ENCODE results near the gene ZNF598.

ZNF598 gene

DNA sequence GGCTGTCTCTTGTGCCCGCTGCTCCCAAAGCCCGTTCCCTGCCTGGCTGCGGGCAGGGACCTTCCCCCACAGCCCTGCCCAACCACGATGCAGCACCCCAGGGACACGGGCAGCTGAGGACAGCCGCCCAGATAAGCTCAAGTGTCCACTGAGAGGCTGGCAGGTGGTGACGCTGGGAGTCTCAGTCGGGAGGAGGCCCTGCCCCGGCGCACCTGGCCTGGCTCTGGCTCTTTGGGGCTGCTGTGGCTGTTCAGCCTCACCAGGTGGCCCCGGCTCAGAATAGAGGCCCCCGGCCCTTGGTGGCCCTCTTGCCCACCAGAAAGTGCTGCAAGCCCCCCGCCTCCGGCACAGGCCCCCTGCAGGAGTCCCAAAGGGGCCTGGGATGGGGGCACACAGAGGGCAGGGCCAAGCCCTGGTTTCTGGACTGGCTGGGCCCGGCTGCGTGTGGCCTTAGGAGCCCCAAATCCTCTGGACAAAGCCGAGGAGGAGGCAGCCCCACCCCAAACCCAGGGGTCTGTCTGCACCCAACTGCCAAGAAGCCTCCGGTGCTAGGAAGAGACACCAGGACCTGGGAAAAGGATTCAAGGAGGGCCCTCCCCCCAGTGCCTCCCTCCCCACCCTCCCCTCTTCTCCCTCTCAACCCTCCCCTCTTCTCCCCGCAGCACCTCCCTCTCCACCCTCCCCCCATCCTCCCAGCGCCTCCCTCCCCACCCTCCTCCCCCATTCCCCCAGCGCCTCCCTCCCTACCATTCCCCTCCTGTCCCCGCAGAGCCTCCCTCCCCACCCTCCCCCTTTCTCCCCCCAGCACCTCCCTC lies 32.8 kb upstream of the ZNF598 start:
- Histone ChIP-seq H3K4me1 (ENCODE audit: low read depth, poor library complexity, severe bottlenecking) (peaks cover 27% of the 10 kb centered on the region), H3K79me2 (ENCODE audit: insufficient read depth, low read depth) (no peaks in the 10 kb centered on the region), H3K9ac (no peak overlapping the region), H3K27me3 (ENCODE audit: insufficient read depth, low read depth) (no peaks in the 10 kb centered on the region), H4K20me1 (ENCODE audit: insufficient read depth) (no peaks in the 10 kb centered on the region), H3K4me3 (IDR thresholded peaks at IDR 0.05; ENCODE audit: insufficient read depth, low read depth, low read length) (no peak overlapping the region), H3K27ac (no peak overlapping the region), H3K4me2 (no peak overlapping the region), H3K36me3 (ENCODE audit: insufficient read depth) (no peaks in the 10 kb centered on the region), H2AFZ (ENCODE audit: low read depth) (no peak overlapping the region)
- TF ChIP-seq, protein P1, sequence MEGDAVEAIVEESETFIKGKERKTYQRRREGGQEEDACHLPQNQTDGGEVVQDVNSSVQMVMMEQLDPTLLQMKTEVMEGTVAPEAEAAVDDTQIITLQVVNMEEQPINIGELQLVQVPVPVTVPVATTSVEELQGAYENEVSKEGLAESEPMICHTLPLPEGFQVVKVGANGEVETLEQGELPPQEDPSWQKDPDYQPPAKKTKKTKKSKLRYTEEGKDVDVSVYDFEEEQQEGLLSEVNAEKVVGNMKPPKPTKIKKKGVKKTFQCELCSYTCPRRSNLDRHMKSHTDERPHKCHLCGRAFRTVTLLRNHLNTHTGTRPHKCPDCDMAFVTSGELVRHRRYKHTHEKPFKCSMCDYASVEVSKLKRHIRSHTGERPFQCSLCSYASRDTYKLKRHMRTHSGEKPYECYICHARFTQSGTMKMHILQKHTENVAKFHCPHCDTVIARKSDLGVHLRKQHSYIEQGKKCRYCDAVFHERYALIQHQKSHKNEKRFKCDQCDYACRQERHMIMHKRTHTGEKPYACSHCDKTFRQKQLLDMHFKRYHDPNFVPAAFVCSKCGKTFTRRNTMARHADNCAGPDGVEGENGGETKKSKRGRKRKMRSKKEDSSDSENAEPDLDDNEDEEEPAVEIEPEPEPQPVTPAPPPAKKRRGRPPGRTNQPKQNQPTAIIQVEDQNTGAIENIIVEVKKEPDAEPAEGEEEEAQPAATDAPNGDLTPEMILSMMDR (conservative IDR thresholded peaks at IDR 0.05; ENCODE audit: low read depth, low read length): no peak

DNA sequence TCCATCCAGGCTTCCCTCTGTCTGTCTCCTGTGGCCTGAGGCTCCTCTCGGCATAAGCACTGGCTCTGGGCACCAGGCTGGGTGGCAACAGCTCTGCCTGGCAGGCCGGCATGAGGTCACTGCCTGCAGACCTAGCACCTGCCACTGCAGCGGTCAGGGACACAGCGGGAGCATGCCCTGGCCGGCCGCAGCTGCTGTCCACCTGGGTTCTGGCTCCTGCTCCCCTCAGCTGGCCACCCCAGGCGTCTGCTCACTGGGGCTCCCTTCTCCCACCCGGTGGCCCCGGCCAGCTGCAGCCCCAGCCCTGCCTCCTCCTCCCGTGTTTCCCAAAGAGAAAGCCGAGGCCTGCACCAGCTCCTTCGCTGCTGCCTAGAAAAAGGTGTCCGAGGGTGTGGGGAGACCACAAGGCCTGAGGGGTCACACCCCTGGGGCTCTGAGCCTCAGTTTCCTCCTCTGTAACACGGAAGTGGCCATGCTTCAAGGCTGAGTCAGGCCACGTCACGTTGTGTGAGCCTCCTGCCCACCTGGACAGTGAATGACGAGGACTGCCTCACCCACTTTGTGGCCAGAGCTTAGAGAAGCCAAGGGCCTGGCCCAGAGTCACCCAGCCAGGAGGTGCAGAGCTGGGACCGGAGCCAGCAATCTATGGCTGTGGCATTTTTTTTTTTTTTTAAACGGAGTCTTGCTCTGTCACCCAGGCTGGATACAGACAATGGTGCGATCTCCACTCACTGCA lies 31.3 kb upstream of the ZNF598 start:
- H2AFZ ChIP-seq (ENCODE audit: low read depth): no peak overlapping the region
- TF ChIP-seq, protein P1 (conservative IDR thresholded peaks at IDR 0.05; ENCODE audit: low read depth, low read length): no peak
- H3K9ac ChIP-seq: no peak overlapping the region
- H3K4me2 ChIP-seq: no peak overlapping the region
- H3K27ac ChIP-seq: no peak overlapping the region
- peaks cover 18% of the 10 kb centered on the region for H3K4me1 ChIP-seq (ENCODE audit: low read depth, poor library complexity, severe bottlenecking)
- no peaks in the 10 kb centered on the region for H3K79me2 ChIP-seq (ENCODE audit: insufficient read depth, low read depth)
- H3K27me3 ChIP-seq (ENCODE audit: insufficient read depth, low read depth): no peaks in the 10 kb centered on the region
- H4K20me1 ChIP-seq (ENCODE audit: insufficient read depth): no peaks in the 10 kb centered on the region
- no peaks in the 10 kb centered on the region for H3K36me3 ChIP-seq (ENCODE audit: insufficient read depth)
- no peak overlapping the region for H3K4me3 ChIP-seq (IDR thresholded peaks at IDR 0.05; ENCODE audit: insufficient read depth, low read depth, low read length)

DNA sequence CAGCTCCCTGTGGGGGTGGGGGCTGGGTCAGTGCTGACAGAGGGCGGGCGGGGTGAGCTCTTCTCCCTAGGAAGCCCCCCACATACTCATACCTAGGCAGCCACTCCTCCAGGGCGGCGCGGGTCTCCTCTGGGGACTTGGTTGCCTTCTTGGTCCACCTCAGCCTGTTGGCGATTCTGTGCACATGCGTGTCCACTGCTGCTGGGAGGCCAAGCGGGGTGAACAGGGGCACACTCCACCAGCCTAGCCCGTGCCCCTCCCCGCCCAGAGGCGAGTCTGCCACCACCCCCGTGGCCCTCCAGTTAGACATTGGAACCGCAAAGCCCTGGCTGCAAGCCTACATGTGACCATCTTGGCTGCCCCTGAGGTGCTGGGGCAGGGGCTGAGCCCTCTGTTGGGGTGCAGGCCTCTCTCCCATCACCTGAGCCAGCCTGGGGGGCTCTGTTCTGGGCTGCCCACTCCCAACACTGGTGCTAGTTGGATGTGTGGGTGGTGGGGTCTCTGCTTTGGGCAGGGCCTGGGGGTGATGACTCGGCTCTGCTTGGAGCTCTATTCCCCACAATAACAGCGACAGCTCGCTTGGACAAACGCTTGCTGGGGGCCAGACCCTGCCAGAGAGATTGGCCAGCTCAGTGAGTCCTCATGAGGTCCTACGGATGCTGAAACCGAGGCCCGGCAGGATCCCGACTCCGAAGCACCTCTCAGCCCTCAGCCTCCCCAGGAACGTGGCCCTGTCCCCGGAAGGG lies 30.6 kb upstream of the ZNF598 start:
- Histone ChIP-seq H3K36me3 (ENCODE audit: insufficient read depth) (no peaks in the 10 kb centered on the region), H3K9ac (no peak overlapping the region)
- TF ChIP-seq, protein P1 (conservative IDR thresholded peaks at IDR 0.05; ENCODE audit: low read depth, low read length): no peak

DNA sequence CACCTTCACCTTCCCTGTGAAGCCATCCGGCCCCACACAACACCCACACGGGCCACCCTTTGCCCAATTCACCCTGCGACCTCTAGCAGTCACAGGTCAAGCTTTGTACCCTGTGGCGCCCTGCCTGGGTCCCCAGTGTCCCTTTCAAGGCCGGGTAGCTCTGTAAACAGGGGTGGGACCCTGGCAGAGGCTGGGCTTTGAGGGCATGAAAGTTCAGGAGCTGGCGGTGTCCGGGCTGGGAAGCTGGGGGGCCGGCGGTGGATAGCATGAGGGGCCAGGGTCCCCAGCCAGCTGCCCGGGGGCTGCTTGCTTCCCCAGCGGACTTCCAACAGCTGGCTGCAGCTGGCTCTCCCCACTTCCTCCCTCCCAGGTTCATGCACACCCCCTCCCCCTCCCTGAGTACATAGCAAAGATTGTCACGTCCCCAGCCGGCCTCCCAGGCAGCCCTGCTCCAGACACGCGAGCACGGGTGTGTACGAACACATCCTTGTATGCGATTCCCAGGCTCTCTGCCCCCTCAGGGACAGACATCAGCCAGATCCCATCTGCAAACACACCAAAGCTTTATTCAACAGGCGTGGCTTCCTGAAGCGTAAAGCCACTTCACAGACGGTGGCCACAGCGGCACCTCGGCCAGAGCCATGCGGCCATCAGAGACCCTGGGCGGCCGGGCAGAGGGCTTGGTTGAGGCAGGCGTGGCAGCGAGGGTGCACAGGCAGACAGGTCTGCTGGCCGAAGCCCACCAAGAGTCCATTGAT lies 29.8 kb upstream of the ZNF598 start:
- Histone ChIP-seq H3K27ac (no peak overlapping the region), H3K27me3 (ENCODE audit: insufficient read depth, low read depth) (no peaks in the 10 kb centered on the region), H4K20me1 (ENCODE audit: insufficient read depth) (no peaks in the 10 kb centered on the region), H3K9ac (no peak overlapping the region), H3K4me3 (IDR thresholded peaks at IDR 0.05; ENCODE audit: insufficient read depth, low read depth, low read length) (no peak overlapping the region), H3K79me2 (ENCODE audit: insufficient read depth, low read depth) (no peaks in the 10 kb centered on the region), H2AFZ (ENCODE audit: low read depth) (no peak overlapping the region), H3K4me2 (no peak overlapping the region), H3K4me1 (ENCODE audit: low read depth, poor library complexity, severe bottlenecking) (peaks cover 16% of the 10 kb centered on the region), H3K36me3 (ENCODE audit: insufficient read depth) (no peaks in the 10 kb centered on the region)
- TF ChIP-seq, protein P1 (conservative IDR thresholded peaks at IDR 0.05; ENCODE audit: low read depth, low read length): no peak

More for the DNA sequence above, 30.6 kb upstream of the ZNF598 start:
- no peaks in the 10 kb centered on the region for H3K27me3 ChIP-seq (ENCODE audit: insufficient read depth, low read depth)
- no peak overlapping the region for H3K27ac ChIP-seq
- H4K20me1 ChIP-seq (ENCODE audit: insufficient read depth): no peaks in the 10 kb centered on the region
- H2AFZ ChIP-seq (ENCODE audit: low read depth): no peak overlapping the region
- no peak overlapping the region for H3K4me3 ChIP-seq (IDR thresholded peaks at IDR 0.05; ENCODE audit: insufficient read depth, low read depth, low read length)
- peaks cover 18% of the 10 kb centered on the region for H3K4me1 ChIP-seq (ENCODE audit: low read depth, poor library complexity, severe bottlenecking)
- no peaks in the 10 kb centered on the region for H3K79me2 ChIP-seq (ENCODE audit: insufficient read depth, low read depth)
- H3K4me2 ChIP-seq: no peak overlapping the region
